HCT116 (cell line): ENCODE data around the gene CELF2.

Source experiments
- EZH2 ChIP-seq: fragments of 200-600 bp; sonication (generic); IDR thresholded peaks from 2 replicates; pipeline ENCODE4 v1.6.1; 2017; ENCODE audit warnings: antibody characterized with exemption, mixed run types
- JUND ChIP-seq: IDR thresholded peaks from 2 replicates; pipeline ENCODE4 v1.6.1; 2012
- POLR2A ChIP-seq: IDR thresholded peaks from 2 replicates; pipeline ENCODE4 v1.7.0; 2011; ENCODE audit warnings: borderline replicate concordance; ENCODE audit not compliant: insufficient read depth, insufficient read length; ENCODE audit errors: extremely low read depth
- POLR2AphosphoS5 ChIP-seq: IDR thresholded peaks from 2 replicates; pipeline ENCODE4 v1.6.1; 2011; ENCODE audit warnings: mild to moderate bottlenecking, low read depth, low read length, moderate library complexity
- SIN3A ChIP-seq: IDR thresholded peaks from 2 replicates; pipeline ENCODE4 v1.6.1; 2012; ENCODE audit warnings: low read depth
- TF ChIP-seq, protein P1 (sequence below), 3 experiments: fragments of 200-600 bp in 1 of 3; sonication (generic) in 1 of 3; IDR thresholded peaks in 2 of 3; conservative IDR thresholded peaks in 1 of 3; 2 replicates each; pipeline ENCODE4 v1.5.1; 2012 to 2017; ENCODE audit warnings: low read depth in 2 of 3, low read length in 2 of 3, antibody characterized with exemption in 1 of 3, borderline replicate concordance in 1 of 3, control low read depth in 1 of 3, mild to moderate bottlenecking in 1 of 3, mixed read lengths in 1 of 3, mixed run types in 1 of 3, moderate library complexity in 1 of 3; ENCODE audit not compliant: insufficient read depth in 1 of 3

DNA sequence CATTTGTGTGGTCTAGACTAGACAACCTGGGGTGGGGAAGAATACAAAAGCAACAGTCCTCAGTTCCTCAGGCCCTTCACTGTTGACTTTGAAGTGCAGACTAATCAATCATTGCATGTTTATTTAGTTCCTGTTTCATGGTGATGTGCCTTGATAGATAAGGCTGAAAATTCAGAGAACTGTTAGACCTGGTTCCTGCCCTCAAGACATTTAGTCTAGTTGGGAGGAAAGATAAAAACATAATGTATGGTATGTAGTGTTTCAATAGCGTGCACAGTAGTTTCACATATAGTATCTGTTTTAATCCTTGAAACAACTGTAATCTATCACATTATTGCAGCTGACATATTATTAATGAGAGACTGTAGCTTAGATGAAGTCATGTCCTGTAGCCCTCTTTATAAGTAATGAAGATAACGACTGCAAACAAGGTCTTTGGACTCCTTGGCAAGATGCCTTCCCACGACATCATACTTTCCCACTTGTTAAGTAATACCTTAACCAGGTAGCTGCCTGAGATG lies 124.0 kb downstream of the CELF2 start:
- no peak for TF ChIP-seq SIN3A
- TF ChIP-seq, protein P1, sequence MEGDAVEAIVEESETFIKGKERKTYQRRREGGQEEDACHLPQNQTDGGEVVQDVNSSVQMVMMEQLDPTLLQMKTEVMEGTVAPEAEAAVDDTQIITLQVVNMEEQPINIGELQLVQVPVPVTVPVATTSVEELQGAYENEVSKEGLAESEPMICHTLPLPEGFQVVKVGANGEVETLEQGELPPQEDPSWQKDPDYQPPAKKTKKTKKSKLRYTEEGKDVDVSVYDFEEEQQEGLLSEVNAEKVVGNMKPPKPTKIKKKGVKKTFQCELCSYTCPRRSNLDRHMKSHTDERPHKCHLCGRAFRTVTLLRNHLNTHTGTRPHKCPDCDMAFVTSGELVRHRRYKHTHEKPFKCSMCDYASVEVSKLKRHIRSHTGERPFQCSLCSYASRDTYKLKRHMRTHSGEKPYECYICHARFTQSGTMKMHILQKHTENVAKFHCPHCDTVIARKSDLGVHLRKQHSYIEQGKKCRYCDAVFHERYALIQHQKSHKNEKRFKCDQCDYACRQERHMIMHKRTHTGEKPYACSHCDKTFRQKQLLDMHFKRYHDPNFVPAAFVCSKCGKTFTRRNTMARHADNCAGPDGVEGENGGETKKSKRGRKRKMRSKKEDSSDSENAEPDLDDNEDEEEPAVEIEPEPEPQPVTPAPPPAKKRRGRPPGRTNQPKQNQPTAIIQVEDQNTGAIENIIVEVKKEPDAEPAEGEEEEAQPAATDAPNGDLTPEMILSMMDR (IDR thresholded peaks at IDR 0.05 in 2 of 3, conservative IDR thresholded peaks at IDR 0.05 in 1 of 3; ENCODE audit: borderline replicate concordance in 1 of 3, insufficient read depth in 1 of 3, low read depth in 2 of 3, low read length in 2 of 3), result no peak
- TF ChIP-seq POLR2AphosphoS5, result no peak
- no peak for TF ChIP-seq POLR2A
- TF ChIP-seq JUND, result no peak
- no peak for TF ChIP-seq EZH2
